Spinal cord (tissue), 10 donors: ENCODE measurements around the gene MAP2K3. TPM values are rescaled to one million over a fixed set of nuclear protein-coding genes. Genes with fewer than 3 reads are reported as not detected.
"Not testable (repeated sequence)": the region's sequence is repeated elsewhere in the genome, so short reads cannot be mapped to it uniquely, and the experiment has no call there.

Experiments used
- DNase-seq, 6 donors: peaks; one replicate each; pipeline versions ENCODE4 v3.0.0 to v3.0.0-alpha.2; 2013 to 2015; ENCODE audit warnings: low spot score in 6 of 6, low read depth in 4 of 6
- H3K27ac ChIP-seq: one replicate; pipeline ENCODE4 v1.5.1; 2013; ENCODE audit warnings: low read depth, low read length, control low read depth
- H3K27me3 ChIP-seq: one replicate; pipeline ENCODE4 v1.6.1; 2013; ENCODE audit warnings: low read length; ENCODE audit not compliant: control insufficient read depth, insufficient read depth
- H3K36me3 ChIP-seq: one replicate; pipeline ENCODE4 v1.6.1; 2013; ENCODE audit warnings: low read length; ENCODE audit not compliant: control insufficient read depth, insufficient read depth
- H3K4me1 ChIP-seq: one replicate; pipeline ENCODE4 v1.6.1; 2013; ENCODE audit warnings: low read length; ENCODE audit not compliant: control insufficient read depth, insufficient read depth
- H3K4me3 ChIP-seq: one replicate; pipeline ENCODE4 v1.5.1; 2013; ENCODE audit warnings: low read depth, low read length, control low read depth
- H3K9me3 ChIP-seq: one replicate; pipeline ENCODE4 v1.6.1; 2013; ENCODE audit warnings: low read length; ENCODE audit not compliant: control insufficient read depth, insufficient read depth
- WGBS: methylation state at CpG from one replicate; pipeline ENCODE4 v1.1.5; 2013; ENCODE audit warnings: missing lambda C conversion rate; ENCODE audit not compliant: insufficient coverage; 5-methylcytosine and 5-hydroxymethylcytosine counted together
- polyA plus RNA-seq, 2 donors: library from polyadenylated mRNA; unstranded; fragments of 120-200 nt; gene quantifications; one replicate each; pipeline ENCODE4 v1.2.1, GENCODE V29; 2013; ENCODE audit not compliant: insufficient read length in 2 of 2
- total RNA-seq, 2 donors: library from RNA; depleted of rRNA in 1 of 2; stranded (reverse); fragments of 120-200 nt in 1 of 2; fragments of >200 nt in 1 of 2; gene quantifications; one replicate each; pipeline versions ENCODE4 v1.2.3 to v1.2.4, GENCODE V29; 2013 to 2014
- donor health status: healthy.

MAP2K3 gene
- total and polyA plus RNA-seq, 4 donors, result 10.6 to 24.7 (median 16.7) TPM

GRCh38 chr17:21340407-21340806 is 55.9 kb downstream of the MAP2K3 start:
- DNase-seq, H3K27me3 ChIP-seq, H3K36me3 ChIP-seq, H3K9me3 ChIP-seq, H3K4me3 ChIP-seq, H3K27ac ChIP-seq: not testable (repeated sequence)
- WGBS, result 89% methylated on average over 5 of the region's 6 CpGs
- H3K4me1 ChIP-seq, result peaks cover 10% of the 10 kb centered on the region

- not testable (repeated sequence) for DNase-seq, H3K4me3 ChIP-seq, H3K36me3 ChIP-seq, H3K27me3 ChIP-seq, H3K9me3 ChIP-seq, H3K27ac ChIP-seq
- H3K4me1 ChIP-seq, result peaks cover 10% of the 10 kb centered on the region
- WGBS, result 88% methylated on average over 1 of the region's 4 CpGs
Observed at GRCh38 chr17:21341279-21341678, 56.8 kb downstream of the MAP2K3 start.

GRCh38 chr17:21341925-21342540 is 57.5 kb downstream of the MAP2K3 start:
- H3K4me3 ChIP-seq, H3K27me3 ChIP-seq, H3K9me3 ChIP-seq, DNase-seq, H3K27ac ChIP-seq, H3K36me3 ChIP-seq: not testable (repeated sequence)
- 78% methylated on average over 7 of the region's 8 CpGs for WGBS
- H3K4me1 ChIP-seq, result peaks cover 10% of the 10 kb centered on the region

- not testable (repeated sequence) for DNase-seq, H3K9me3 ChIP-seq, H3K4me3 ChIP-seq, H3K27ac ChIP-seq, H3K27me3 ChIP-seq, H3K36me3 ChIP-seq
- 67% methylated on average over 7 of the region's 11 CpGs for WGBS
- peaks cover 10% of the 10 kb centered on the region for H3K4me1 ChIP-seq
Observed at GRCh38 chr17:21343061-21343949, 58.8 kb downstream of the MAP2K3 start.

GRCh38 chr17:21344801-21345200 is 60.3 kb downstream of the MAP2K3 start:
- H3K9me3 ChIP-seq, H3K4me3 ChIP-seq, H3K27ac ChIP-seq, H3K4me1 ChIP-seq, H3K27me3 ChIP-seq, H3K36me3 ChIP-seq, DNase-seq: not testable (repeated sequence)
- WGBS, result no CpG with 5 or more reads among the region's 4 CpGs

GRCh38 chr17:21345236-21345635 is 60.7 kb downstream of the MAP2K3 start:
- Histone ChIP-seq H3K27me3 (no peaks in the 10 kb centered on the region), H3K36me3 (no peaks in the 10 kb centered on the region), H3K27ac (no peak overlapping the region), H3K4me3 (no peak overlapping the region), H3K4me1 (peaks cover 7% of the 10 kb centered on the region), H3K9me3 (no peaks in the 10 kb centered on the region)
- no peak for DNase-seq
- WGBS, result 68% methylated on average over 5 of the region's 10 CpGs

- no CpG with 5 or more reads among the region's 2 CpGs for WGBS
Observed at GRCh38 chr17:21346107-21346506, 61.6 kb downstream of the MAP2K3 start.

GRCh38 chr17:21346651-21347250 is 62.2 kb downstream of the MAP2K3 start:
- not testable (repeated sequence) for H3K27me3 ChIP-seq

More at GRCh38 chr17:21346107-21346506, 61.6 kb downstream of the MAP2K3 start:
- H3K36me3 ChIP-seq, H3K9me3 ChIP-seq, H3K27me3 ChIP-seq, H3K4me3 ChIP-seq, DNase-seq, H3K4me1 ChIP-seq, H3K27ac ChIP-seq: not testable (repeated sequence)

GRCh38 chr17:21347660-21348059 is 63.1 kb downstream of the MAP2K3 start:
- H3K27me3 ChIP-seq, H3K4me1 ChIP-seq, H3K4me3 ChIP-seq, DNase-seq, H3K9me3 ChIP-seq, H3K36me3 ChIP-seq, H3K27ac ChIP-seq: not testable (repeated sequence)
- no CpG with 5 or more reads among the region's 6 CpGs for WGBS

More at GRCh38 chr17:21346651-21347250, 62.2 kb downstream of the MAP2K3 start:
- H3K4me3 ChIP-seq, H3K9me3 ChIP-seq, H3K27ac ChIP-seq, H3K4me1 ChIP-seq, H3K36me3 ChIP-seq, DNase-seq: not testable (repeated sequence)
- WGBS, result no CpG with 5 or more reads among the region's 10 CpGs
